G401 (cell line): ENCODE measurements around the gene RAG1. TPM values are rescaled to one million over a fixed set of nuclear protein-coding genes. Genes with fewer than 3 reads are reported as not detected.

ENCODE experiments used
- DNase-seq: peaks from one replicate; pipeline ENCODE4 v3.0.0-alpha.2; 2015; ENCODE audit warnings: low spot score
- in situ Hi-C: cut with HindIII; loops from 2 replicates; pipeline ENCODE4 v1.10.0; 2016; ENCODE audit warnings: low sequenced_read_pairs, mixed read lengths
- total RNA-seq: library from RNA; depleted of rRNA; stranded (reverse); fragments of >200 nt; shearing (Covaris generic); gene quantifications from 2 replicates; pipeline ENCODE4 v1.2.3, GENCODE V29; 2014

RAG1 gene
- total RNA-seq, 1 experiment from 2014 or later = not detected

DNA sequence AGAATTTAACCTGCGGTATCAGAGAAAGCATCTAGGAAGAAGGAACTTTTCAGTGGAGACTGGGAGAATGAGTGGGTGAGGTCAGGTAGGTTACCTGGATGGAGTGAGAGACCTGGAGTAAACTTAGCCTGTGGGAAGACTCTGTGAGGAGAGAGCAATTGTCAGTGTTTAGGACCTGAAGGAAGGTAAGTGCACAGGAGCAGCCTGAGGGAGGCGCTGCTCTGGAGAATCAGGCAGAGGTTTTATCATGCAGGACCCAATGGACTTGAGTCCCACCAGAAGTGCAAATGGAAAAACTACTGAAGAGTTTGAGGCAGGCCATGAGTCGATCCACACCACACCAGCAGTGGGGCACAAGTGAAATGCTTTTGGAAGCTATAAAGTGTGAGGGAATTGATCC lies 15.9 kb downstream of the RAG1 start:
- in situ Hi-C loops = no loop called here
- no peak for DNase-seq

DNA sequence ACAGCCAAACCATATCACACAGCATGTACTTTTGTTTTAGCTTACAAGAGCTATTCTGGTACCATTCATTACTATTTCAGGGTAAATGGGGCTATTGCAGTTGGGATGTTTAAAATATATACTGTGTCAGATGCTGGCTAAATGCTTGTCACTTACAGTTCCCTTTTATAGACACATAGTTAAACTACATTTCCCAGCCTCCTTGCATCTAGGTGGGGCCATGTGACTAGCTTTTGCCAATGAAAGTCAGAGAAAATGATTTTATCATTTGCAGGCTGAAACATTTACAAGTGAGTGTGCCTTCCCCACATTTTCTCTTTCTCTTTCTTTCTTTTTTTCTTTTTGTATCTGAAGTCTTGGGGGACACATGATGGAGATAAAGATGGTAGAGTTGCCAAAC lies 18.7 kb downstream of the RAG1 start:
- DNase-seq = no peak
- in situ Hi-C loops = no loop called here

DNA sequence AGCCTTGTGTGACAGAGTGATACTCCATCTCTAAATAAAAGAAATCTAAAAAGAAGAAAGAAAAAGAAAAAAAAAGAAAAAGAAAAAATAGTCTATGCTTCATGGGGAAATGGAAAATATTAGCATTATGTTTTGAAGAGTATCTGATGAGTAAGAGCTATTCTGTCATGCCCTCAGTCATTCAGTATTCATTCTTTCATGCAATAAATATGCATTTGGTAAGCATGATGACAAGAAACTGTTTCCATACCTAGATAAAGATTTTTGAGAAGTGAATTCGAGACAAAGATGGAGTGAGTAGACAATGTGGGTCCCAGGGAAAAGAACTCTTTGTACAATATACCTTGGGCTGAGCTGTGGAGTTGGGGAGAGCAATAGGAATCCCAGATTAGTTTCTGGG lies 20.3 kb downstream of the RAG1 start:
- in situ Hi-C loops = no loop called here
- DNase-seq = no peak

- no peak for DNase-seq
- in situ Hi-C loops = no loop called here
These were observed 22.7 kb downstream of the RAG1 start for GRCh38 chr11:36590513-36590912.

GRCh38 chr11:36591433-36591832 lies 23.6 kb downstream of the RAG1 start:
- DNase-seq = no peak
- in situ Hi-C loops = no loop called here

- in situ Hi-C loops = no loop called here
These were observed 26.6 kb downstream of the RAG1 start, which contains the start of gene IFTAP for GRCh38 chr11:36594316-36594989. Gene IFTAP (plus strand): TSS chr11:36594502. CDS start chr11:36610104, 15,602 bp downstream.

GRCh38 chr11:36596880-36597279 lies 29.1 kb downstream of the RAG1 start:
- no peak for DNase-seq
- in situ Hi-C loops = no loop called here

More at GRCh38 chr11:36594316-36594989, 26.6 kb downstream of the RAG1 start, which contains the start of gene IFTAP:
- peak; percentile 97 for DNase-seq

GRCh38 chr11:36598051-36598450 lies 30.2 kb downstream of the RAG1 start, which contains the start of gene RAG2:
Gene RAG2 (minus strand): TSS chr11:36598236. CDS start chr11:36594168, 4,068 bp downstream.
- DNase-seq = no peak
- in situ Hi-C loops = no loop called here

GRCh38 chr11:36600180-36600579 lies 32.4 kb downstream of the RAG1 start:
- no peak for DNase-seq
- in situ Hi-C loops = no loop called here

DNA sequence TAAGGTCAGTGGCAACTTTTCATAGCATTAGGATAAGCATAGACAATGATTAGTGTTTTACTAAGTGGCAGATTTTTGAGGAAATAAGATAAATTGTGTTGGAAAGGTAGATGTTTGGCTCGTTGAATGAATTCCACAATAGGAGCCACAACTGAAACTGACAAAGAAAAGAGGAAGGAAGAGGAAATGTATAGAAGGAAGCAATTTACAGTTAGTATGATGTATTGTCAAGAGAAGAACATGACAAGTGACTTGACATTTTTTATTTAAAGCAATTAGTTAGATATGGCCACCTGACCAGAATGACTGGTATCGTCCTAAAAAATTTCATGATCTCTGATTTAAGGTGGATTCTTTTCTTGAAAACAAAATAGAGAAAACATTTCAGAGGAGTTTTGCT lies 33.3 kb downstream of the RAG1 start:
- in situ Hi-C loops = no loop called here
- DNase-seq = no peak

DNA sequence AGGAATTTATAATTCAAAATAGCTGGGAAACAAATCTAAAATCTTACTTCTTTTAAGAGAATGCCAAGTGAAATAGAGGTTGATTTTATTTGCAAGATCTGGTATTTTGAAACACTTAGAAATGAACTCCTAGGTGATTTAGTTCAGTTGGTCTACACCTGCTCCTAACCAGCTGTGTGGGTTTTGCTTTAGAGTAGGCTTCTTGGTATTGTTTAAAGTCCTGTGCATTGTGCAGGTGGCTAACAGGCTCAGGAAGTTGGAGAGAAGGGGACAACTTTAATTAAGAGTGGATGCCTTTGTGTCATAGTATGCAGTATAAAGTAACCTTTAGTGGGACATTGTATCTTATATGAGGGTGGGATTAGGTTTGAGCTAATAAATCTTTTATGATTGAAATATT lies 34.3 kb downstream of the RAG1 start:
- in situ Hi-C loops = no loop called here
- DNase-seq = no peak

GRCh38 chr11:36605221-36606216 lies 37.7 kb downstream of the RAG1 start:
- in situ Hi-C loops = no loop called here
- DNase-seq = no peak

DNA sequence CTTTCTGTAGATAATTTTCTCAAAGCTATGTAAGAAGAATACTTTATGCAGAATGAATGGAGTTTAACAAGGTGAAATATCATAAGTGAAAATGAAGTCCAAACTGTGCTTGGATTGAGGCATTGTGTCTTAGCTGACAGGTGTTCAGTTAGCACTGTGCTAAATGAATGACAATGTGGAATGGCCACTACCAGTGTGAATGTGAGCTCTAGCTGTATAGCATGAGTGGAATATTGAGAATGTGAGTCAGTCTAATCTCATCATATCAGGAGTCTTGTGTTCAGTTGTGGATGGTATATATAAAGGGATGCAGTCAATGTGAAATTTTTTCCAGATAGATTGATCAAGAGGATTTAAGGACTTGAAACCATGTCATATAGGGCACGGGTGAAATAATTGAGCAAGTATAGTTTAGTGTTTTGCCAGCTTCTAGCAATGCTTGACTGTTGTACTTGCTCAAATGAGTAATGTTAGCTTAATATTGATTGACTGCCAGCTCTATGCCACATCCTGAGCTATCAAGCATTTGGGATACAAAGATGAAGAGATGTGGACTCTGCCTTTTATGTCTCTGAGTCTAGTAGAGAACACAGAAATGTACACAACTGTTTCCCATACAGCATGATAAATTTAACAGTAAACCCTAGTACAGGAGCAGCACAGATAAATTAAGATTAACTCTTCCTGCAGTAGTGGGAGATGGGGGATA lies 40.8 kb downstream of the RAG1 start:
- in situ Hi-C loops = no loop called here
- no peak for DNase-seq

- DNase-seq = no peak
- in situ Hi-C loops = no loop called here
These were observed 41.6 kb downstream of the RAG1 start for GRCh38 chr11:36609383-36609782.

GRCh38 chr11:36615826-36616225 lies 48.0 kb downstream of the RAG1 start:
- no peak for DNase-seq
- in situ Hi-C loops = no loop called here

DNA sequence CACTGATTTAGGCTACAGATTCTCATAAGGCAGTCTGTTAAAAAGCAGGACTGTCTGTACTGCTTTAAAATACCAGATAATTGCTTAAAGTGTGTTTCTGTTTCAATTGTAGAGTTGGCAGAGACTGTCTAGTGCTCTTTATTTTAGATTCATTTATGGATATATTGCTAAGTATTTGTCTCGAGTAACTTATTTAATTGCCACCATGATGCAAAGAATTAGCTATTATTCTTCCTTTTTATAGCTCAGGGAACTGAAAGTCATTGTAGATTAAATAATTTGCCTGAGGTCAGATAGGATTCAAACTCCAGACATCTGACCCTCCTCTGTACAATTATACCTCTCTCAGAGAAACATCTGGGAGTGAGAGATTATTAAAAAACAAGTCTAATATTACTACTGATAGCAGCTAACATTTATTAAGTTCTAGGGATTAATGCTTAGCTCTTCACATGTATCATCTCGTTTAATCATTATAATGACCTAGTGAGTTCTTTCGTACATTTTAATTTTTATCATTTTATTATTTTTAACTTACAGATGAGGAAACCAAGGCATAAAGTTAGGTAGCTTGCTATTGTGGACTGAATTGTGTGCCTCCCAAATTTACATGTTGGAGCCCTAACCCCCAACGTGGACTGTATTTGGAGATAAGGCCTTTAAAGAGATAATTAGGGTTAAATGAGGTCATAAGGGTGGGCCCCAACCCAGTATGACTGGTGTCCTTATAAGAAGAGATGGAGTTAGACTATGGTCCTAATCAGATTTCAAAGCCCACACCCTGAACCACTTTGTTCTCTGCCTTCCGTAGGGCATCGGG lies 49.9 kb downstream of the RAG1 start:
- in situ Hi-C loops = no loop called here
- DNase-seq = no peak

DNA sequence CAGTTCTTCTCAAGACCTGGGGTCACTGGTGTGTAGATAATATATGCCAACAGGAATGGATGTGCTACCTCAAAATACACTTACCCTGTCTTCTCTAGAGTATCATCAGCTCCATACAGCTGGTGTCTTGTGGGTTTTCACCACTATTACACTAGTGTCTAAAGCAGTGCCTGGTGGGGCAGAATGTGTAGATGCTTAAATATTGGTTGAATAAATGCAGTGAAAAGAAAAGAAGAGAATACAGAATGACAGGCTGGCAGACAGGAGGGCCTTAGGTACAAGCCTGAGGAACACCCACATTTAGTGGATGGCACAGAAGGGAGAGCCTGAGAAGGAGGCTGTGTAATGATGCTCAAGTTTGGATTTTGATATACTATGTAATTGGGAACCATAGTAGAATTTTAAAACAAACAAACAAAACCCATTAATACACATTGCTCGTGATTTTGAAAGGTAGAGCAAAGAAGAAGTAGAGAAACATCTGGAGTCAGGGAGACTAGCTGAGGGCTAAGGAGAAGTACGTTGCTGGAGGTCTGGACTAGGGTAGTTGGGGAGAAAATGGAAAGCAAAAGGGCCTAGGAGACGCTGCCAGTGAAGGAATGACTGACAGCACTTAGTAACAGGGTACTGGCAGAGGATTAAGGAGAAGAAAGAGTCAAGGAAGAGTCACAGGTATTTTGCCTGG lies 50.7 kb downstream of the RAG1 start:
- in situ Hi-C loops = no loop called here
- DNase-seq = no peak

GRCh38 chr11:36619502-36619901 lies 51.7 kb downstream of the RAG1 start:
- in situ Hi-C loops = no loop called here
- peak; percentile 57 for DNase-seq
